IPS-15b (cell line): Measurements from ENCODE around the gene CTIF.

Experiments used
- H3K27me3 ChIP-seq: one replicate; pipeline ENCODE4 v1.6.1; 2013; ENCODE audit warnings: low read length; ENCODE audit not compliant: control insufficient read depth, insufficient read depth
- H3K36me3 ChIP-seq: one replicate; pipeline ENCODE4 v1.6.1; 2013; ENCODE audit warnings: low read length; ENCODE audit not compliant: control insufficient read depth, insufficient read depth
- H3K4me1 ChIP-seq: one replicate; pipeline ENCODE4 v1.6.1; 2013; ENCODE audit warnings: mild to moderate bottlenecking, low read length; ENCODE audit not compliant: control insufficient read depth, insufficient read depth
- H3K4me3 ChIP-seq: one replicate; pipeline ENCODE4 v1.5.1; 2013; ENCODE audit warnings: low read depth, low read length
- H3K9ac ChIP-seq: one replicate; pipeline ENCODE4 v1.6.1; 2013; ENCODE audit warnings: low read depth, mild to moderate bottlenecking, low read length
- H3K9me3 ChIP-seq: one replicate; pipeline ENCODE4 v1.6.1; 2013; ENCODE audit warnings: mild to moderate bottlenecking, low read length; ENCODE audit not compliant: control insufficient read depth, insufficient read depth

CTIF gene

DNA sequence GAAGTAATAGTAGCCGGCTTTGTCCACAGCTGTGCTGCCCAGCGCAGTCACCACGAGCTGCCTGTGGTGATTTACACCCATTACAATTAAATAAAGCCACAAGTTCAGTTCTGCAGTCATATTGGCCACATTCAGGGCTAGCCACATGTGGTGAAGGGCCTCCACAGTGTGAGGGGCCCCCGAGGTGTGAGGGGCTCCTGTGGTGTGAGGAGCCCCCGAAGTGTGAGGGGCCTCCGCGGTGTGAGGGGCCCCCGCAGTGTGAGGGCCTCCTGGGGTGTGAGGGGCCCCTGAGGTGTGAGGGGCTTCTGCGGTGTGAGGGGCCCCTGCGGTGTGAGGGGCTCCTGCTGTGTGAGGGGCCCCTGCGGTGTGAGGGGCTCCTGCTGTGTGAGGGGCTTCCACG lies 191.2 kb downstream of the CTIF start:
- no peaks in the 10 kb centered on the region for H3K36me3 ChIP-seq
- H3K9ac ChIP-seq: no peak overlapping the region
- no peaks in the 10 kb centered on the region for H3K9me3 ChIP-seq
- H3K4me3 ChIP-seq: no peak overlapping the region
- no peaks in the 10 kb centered on the region for H3K27me3 ChIP-seq
- peaks cover 2% of the 10 kb centered on the region for H3K4me1 ChIP-seq

GRCh38 chr18:48732767-48733424 lies 194.1 kb downstream of the CTIF start:
- Histone ChIP-seq H3K9me3 (no peaks in the 10 kb centered on the region), H3K4me1 (peaks cover 2% of the 10 kb centered on the region), H3K27me3 (no peaks in the 10 kb centered on the region), H3K9ac (no peak overlapping the region), H3K4me3 (no peak overlapping the region), H3K36me3 (no peaks in the 10 kb centered on the region)

DNA sequence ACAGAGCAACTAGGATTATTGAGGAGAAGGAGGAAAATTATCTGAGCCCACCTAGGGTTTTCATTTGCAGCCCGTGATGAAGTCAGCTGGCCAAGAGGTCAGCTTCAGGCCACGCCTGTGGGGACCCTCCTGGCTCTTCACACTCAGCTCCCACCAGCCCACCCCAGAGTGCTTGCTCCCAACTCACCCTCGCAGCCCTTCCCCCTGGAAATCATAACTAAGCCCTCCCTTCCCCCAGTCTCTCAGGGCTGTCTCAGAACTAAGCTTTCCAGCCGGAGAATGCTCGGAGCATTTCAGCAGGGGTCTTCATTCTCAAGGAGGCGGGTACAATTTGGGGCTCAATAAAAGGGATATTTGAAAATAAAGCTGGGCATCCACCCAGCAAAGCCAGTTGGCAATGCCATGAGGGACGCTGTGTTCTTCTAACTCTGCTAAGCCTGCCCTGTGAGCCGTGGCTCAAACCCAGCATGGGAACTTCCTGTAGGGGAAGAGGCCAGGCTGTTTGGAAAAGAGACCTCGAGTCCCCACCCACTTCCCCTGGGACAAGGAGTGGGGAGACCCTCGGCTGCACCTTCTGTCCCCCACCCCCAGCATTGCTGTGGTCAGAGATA lies 194.9 kb downstream of the CTIF start:
- no peaks in the 10 kb centered on the region for H3K27me3 ChIP-seq
- peaks cover 1% of the 10 kb centered on the region for H3K36me3 ChIP-seq
- no peak overlapping the region for H3K4me3 ChIP-seq
- no peak overlapping the region for H3K9ac ChIP-seq
- peaks cover 2% of the 10 kb centered on the region for H3K4me1 ChIP-seq
- no peaks in the 10 kb centered on the region for H3K9me3 ChIP-seq

DNA sequence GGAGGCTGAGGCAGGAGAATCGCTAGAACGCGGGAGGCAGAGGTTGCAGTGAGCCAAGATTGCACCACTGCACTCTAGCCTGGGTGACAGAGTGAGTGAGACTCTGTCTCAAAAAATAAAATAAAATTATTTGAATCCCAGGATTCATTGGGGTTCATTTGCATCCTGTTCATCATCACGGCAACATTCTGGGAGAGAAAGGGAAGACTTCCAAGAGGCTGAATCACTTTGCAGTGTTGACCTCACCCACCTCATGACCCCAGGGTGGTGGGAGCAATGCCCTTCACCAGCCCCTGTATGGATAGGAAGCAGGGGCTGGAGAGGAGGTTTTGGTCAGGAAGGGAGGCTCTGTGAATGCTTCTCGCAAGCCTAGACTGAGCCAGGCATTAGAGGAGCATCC lies 195.6 kb downstream of the CTIF start:
- Histone ChIP-seq H3K27me3 (no peaks in the 10 kb centered on the region), H3K9me3 (no peaks in the 10 kb centered on the region), H3K36me3 (peaks cover 3% of the 10 kb centered on the region), H3K4me3 (no peak overlapping the region), H3K9ac (no peak overlapping the region), H3K4me1 (peaks cover 2% of the 10 kb centered on the region)

- peaks cover 2% of the 10 kb centered on the region for H3K4me1 ChIP-seq
- no peaks in the 10 kb centered on the region for H3K27me3 ChIP-seq
- H3K4me3 ChIP-seq: no peak overlapping the region
- H3K9ac ChIP-seq: no peak overlapping the region
- peaks cover 3% of the 10 kb centered on the region for H3K36me3 ChIP-seq
- H3K9me3 ChIP-seq: no peaks in the 10 kb centered on the region
These were observed 196.3 kb downstream of the CTIF start for GRCh38 chr18:48735080-48735676.

GRCh38 chr18:48735681-48736255 lies 196.9 kb downstream of the CTIF start:
- Histone ChIP-seq H3K27me3 (no peaks in the 10 kb centered on the region), H3K4me1 (peaks cover 2% of the 10 kb centered on the region), H3K4me3 (no peak overlapping the region), H3K9ac (no peak overlapping the region), H3K9me3 (no peaks in the 10 kb centered on the region), H3K36me3 (peaks cover 3% of the 10 kb centered on the region)

- H3K36me3 ChIP-seq: peaks cover 3% of the 10 kb centered on the region
These were observed 197.8 kb downstream of the CTIF start for GRCh38 chr18:48736321-48737260.

GRCh38 chr18:48739266-48740067 lies 200.6 kb downstream of the CTIF start:
- Histone ChIP-seq H3K36me3 (peaks cover 3% of the 10 kb centered on the region), H3K4me3 (no peak overlapping the region), H3K27me3 (no peaks in the 10 kb centered on the region), H3K9ac (no peak overlapping the region), H3K9me3 (no peaks in the 10 kb centered on the region), H3K4me1 (peaks cover 2% of the 10 kb centered on the region)

More at GRCh38 chr18:48736321-48737260, 197.8 kb downstream of the CTIF start:
- no peak overlapping the region for H3K9ac ChIP-seq
- H3K9me3 ChIP-seq: no peaks in the 10 kb centered on the region
- no peak overlapping the region for H3K4me3 ChIP-seq
- H3K4me1 ChIP-seq: peaks cover 2% of the 10 kb centered on the region
- no peaks in the 10 kb centered on the region for H3K27me3 ChIP-seq

DNA sequence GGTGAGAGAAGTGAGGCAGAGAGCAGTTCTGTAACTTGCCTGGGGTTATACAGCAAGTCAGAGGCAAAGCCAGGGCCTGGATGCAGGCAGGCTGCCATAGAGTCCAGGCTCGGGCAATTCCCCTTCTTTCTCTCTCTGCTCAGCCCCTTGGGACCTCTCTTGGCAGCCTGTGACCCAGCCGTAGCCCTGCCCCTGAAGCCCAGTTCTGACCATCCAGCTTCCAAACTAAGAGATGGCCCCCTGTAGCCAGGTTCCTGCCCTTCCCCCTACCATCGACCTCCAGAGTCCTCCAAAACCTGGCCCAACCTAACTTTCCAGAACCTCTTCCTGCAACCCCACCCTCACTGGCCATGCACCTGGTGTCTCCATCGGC lies 201.2 kb downstream of the CTIF start:
- H3K36me3 ChIP-seq: peaks cover 3% of the 10 kb centered on the region
- H3K4me3 ChIP-seq: no peak overlapping the region

DNA sequence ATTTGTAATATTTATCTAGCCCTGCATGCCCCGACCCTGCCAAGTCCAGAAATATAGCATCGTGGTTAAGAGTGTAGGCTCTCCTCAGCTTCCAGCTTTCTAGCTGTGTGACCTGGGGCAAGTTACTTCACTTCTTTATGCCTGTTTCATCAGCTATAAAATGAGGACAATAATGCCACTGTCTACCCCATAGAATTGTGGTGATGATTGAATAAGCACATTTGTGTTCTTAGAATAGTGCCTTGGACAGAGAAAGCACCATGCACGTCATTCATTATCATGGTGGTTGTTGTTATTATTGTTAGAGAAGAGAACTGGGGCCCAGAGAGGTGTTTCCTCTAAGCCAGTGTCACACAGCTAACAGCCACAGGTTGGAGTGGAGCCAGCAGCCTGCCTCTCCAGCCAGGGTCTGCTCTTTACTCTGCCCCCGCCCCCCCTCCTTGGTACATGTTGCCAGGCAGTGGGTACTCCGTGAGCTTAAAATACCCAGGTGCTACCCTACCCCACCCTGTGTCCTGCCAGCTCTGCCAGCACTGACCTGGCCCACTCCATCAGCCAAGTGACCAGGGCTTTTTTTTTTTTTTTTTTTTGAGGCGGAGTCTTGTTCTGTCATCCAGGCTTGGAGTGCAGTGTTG lies 202.1 kb downstream of the CTIF start:
- H3K27me3 ChIP-seq: no peaks in the 10 kb centered on the region
- peaks cover 3% of the 10 kb centered on the region for H3K36me3 ChIP-seq
- H3K9ac ChIP-seq: no peak overlapping the region
- no peak overlapping the region for H3K4me3 ChIP-seq
- no peaks in the 10 kb centered on the region for H3K4me1 ChIP-seq
- H3K9me3 ChIP-seq: no peaks in the 10 kb centered on the region

More for the DNA sequence above, 201.2 kb downstream of the CTIF start:
- Histone ChIP-seq H3K27me3 (no peaks in the 10 kb centered on the region), H3K9ac (no peak overlapping the region), H3K9me3 (no peaks in the 10 kb centered on the region), H3K4me1 (no peaks in the 10 kb centered on the region)
